A673 (cell line): ENCODE data around the gene OLFM4. TPM values are rescaled to one million over a fixed set of nuclear protein-coding genes. Genes with fewer than 3 reads are reported as not detected.

ENCODE experiments used
- BruUV-seq: library from RNA; stranded (reverse); fragments of 400-500 nt; replicated peaks from 2 replicates; lab custom pipeline; 2021; lab: Mats Ljungman, UMichigan
- CTCF ChIA-PET: fragments of 300-600 bp; sonication (Branson Sonifier 250); formaldehyde crosslinking; loops from one replicate; lab custom pipeline; 2022; ENCODE audit warnings: antibody characterized with exemption; lab: Charles Lee
- POLR2A ChIA-PET: fragments of 300-600 bp; sonication (Branson Sonifier 250); formaldehyde crosslinking; loops from one replicate; lab custom pipeline; 2022; ENCODE audit warnings: antibody characterized with exemption; ENCODE audit not compliant: low non-redundant PET; lab: Charles Lee
- DNase-seq: peaks from one replicate; pipeline ENCODE4 v3.0.0-alpha.2; 2015; ENCODE audit warnings: low spot score
- H3K27ac ChIP-seq: fragments of 200-600 bp; sonication (generic); 2 replicates; pipeline ENCODE4 v1.5.1; 2016; ENCODE audit warnings: mixed run types, low read depth, mild to moderate bottlenecking, mixed read lengths, antibody characterized with exemption, low read length; ENCODE audit not compliant: poor library complexity, severe bottlenecking
- H3K27me3 ChIP-seq: fragments of 200-600 bp; sonication (generic); replicated peaks from 2 replicates; pipeline ENCODE4 v1.6.1; 2017; ENCODE audit warnings: mixed run types, low read depth, mild to moderate bottlenecking, mixed read lengths, antibody characterized with exemption, low read length; ENCODE audit not compliant: insufficient read depth, poor library complexity
- H3K36me3 ChIP-seq: fragments of 200-600 bp; sonication (generic); 2 replicates; pipeline ENCODE4 v1.6.1; 2016; ENCODE audit warnings: mixed run types, mild to moderate bottlenecking, mixed read lengths, antibody characterized with exemption, low read length; ENCODE audit not compliant: insufficient read depth, poor library complexity, severe bottlenecking
- H3K4me1 ChIP-seq: fragments of 200-600 bp; sonication (generic); 2 replicates; pipeline ENCODE4 v1.6.1; 2017; ENCODE audit warnings: mixed run types, mild to moderate bottlenecking, mixed read lengths, antibody characterized with exemption, low read length; ENCODE audit not compliant: insufficient read depth, poor library complexity, severe bottlenecking
- H3K4me3 ChIP-seq: fragments of 200-600 bp; sonication (generic); 2 replicates; pipeline ENCODE4 v1.5.1; 2016; ENCODE audit warnings: low read depth, mixed run types, mild to moderate bottlenecking, mixed read lengths, low read length; ENCODE audit not compliant: poor library complexity, severe bottlenecking
- H3K9me3 ChIP-seq: fragments of 200-600 bp; sonication (generic); 2 replicates; pipeline ENCODE4 v1.6.1; 2016; ENCODE audit warnings: mixed run types, low read depth, mild to moderate bottlenecking, mixed read lengths, antibody characterized with exemption, low read length; ENCODE audit not compliant: poor library complexity, severe bottlenecking
- CTCF ChIP-seq: fragments of 300-800, 200-600 bp; sonication (generic); conservative IDR thresholded peaks from 2 replicates; pipeline ENCODE4 v1.5.1; 2017; ENCODE audit warnings: low read depth, mild to moderate bottlenecking, antibody characterized with exemption, low read length, moderate library complexity, mixed read lengths
- EZH2 ChIP-seq: fragments of 200-600 bp; sonication (generic); IDR thresholded peaks from 2 replicates; pipeline ENCODE4 v1.6.1; 2017; ENCODE audit warnings: borderline replicate concordance, low read depth, mild to moderate bottlenecking, mixed read lengths, antibody characterized with exemption, low read length; ENCODE audit not compliant: poor library complexity, severe bottlenecking
- intact Hi-C: fragments of 100-400 bp; cut with micrococcal nuclease; formaldehyde crosslinking; loops from one replicate; pipeline ENCODE4 v1.10.0; 2022; ENCODE audit not compliant: unreplicated experiment
- total RNA-seq: library from RNA; stranded (reverse); gene quantifications from 2 replicates; pipeline ENCODE4 v1.2.3, GENCODE V29; 2021

Gene OLFM4
- total RNA-seq, 1 experiment from 2014 or later, result not detected

- Histone ChIP-seq H3K27ac (no peak overlapping the region), H3K4me1 (no peaks in the 10 kb centered on the region), H3K27me3 (no peaks in the 10 kb centered on the region), H3K36me3 (no peaks in the 10 kb centered on the region), H3K9me3 (no peaks in the 10 kb centered on the region), H3K4me3 (no peak overlapping the region)
- no TSS peak for BruUV-seq
- no peak for DNase-seq
- no peak for TF ChIP-seq EZH2
- TF ChIP-seq CTCF, result no peak
- CTCF ChIA-PET, result no interaction called here
- intact Hi-C loops, result no loop called here
- POLR2A ChIA-PET, result no interaction called here
Measured at GRCh38 chr13:52992110-52992509, 36.5 kb upstream of the OLFM4 start.

DNA sequence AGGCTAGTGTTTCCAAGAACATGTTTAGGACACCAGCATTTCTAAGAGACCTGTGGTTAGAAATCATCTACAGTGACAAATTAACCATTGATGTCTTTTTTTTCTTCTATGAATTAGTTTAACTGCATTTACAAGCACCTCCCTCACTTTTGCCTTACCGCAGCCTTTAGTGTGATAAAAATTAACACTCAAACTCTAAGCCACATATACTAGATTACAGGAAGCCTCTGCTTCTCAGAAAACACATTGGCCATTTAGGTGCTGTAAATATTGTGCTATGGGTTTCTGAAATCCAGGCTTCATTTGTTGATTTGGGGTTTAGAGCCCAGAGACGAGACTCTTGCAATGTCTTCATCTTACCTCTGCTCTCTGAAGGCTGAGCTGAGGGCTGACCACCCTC lies 34.6 kb upstream of the OLFM4 start:
- POLR2A ChIA-PET, result no interaction called here
- Histone ChIP-seq H3K4me3 (no peak overlapping the region), H3K36me3 (no peaks in the 10 kb centered on the region), H3K9me3 (no peaks in the 10 kb centered on the region), H3K27me3 (no peaks in the 10 kb centered on the region), H3K27ac (no peak overlapping the region), H3K4me1 (no peaks in the 10 kb centered on the region)
- no peak for DNase-seq
- BruUV-seq, result no TSS peak
- TF ChIP-seq CTCF, result no peak
- TF ChIP-seq EZH2, result no peak
- CTCF ChIA-PET, result interaction anchor here (0.5 kb wide), 1 partner anchor 144 kb away, joined by 3 read pairs; no protein-coding TSS in a partner anchor
- intact Hi-C loops, result no loop called here

GRCh38 chr13:52994865-52995264 lies 33.7 kb upstream of the OLFM4 start:
- intact Hi-C loops, result no loop called here
- Histone ChIP-seq H3K27ac (no peak overlapping the region), H3K27me3 (no peaks in the 10 kb centered on the region), H3K36me3 (no peaks in the 10 kb centered on the region), H3K4me3 (no peak overlapping the region), H3K4me1 (no peaks in the 10 kb centered on the region), H3K9me3 (no peaks in the 10 kb centered on the region)
- ChIA-PET POLR2A (no interaction called here), CTCF (interaction anchor here (0.5 to 0.7 kb wide), 2 partner anchors 145 to 190 kb away, joined by 3 to 4 read pairs; no protein-coding TSS in a partner anchor)
- BruUV-seq, result no TSS peak
- no peak for DNase-seq
- TF ChIP-seq EZH2, result no peak
- TF ChIP-seq CTCF, result no peak
